Measurements from ENCODE around the gene CECR2.

Gene CECR2

GRCh38 chr22:17460895-17461294, 91.6 kb downstream of the CECR2 start:
- no peak for DNase-seq (ENCODE audit: low read depth)

GRCh38 chr22:17470880-17471500, 101.7 kb downstream of the CECR2 start:
- DNase-seq (ENCODE audit: low read depth) = no peak

- no peak for DNase-seq (ENCODE audit: low read depth)
Measured at GRCh38 chr22:17471886-17472535, 102.8 kb downstream of the CECR2 start.

- no peak for DNase-seq (ENCODE audit: low read depth)
Measured at GRCh38 chr22:17472932-17473331, 103.7 kb downstream of the CECR2 start.

- no peak for DNase-seq (ENCODE audit: low read depth)
Measured at GRCh38 chr22:17475318-17476230, 106.3 kb downstream of the CECR2 start.

- no peak for DNase-seq (ENCODE audit: low read depth)
Measured at GRCh38 chr22:17476838-17477237, 107.6 kb downstream of the CECR2 start.

- DNase-seq (ENCODE audit: low read depth) = no peak
Measured at GRCh38 chr22:17477391-17477833, 108.2 kb downstream of the CECR2 start.

- DNase-seq (ENCODE audit: low read depth) = no peak
Measured at GRCh38 chr22:17479135-17479534, 109.9 kb downstream of the CECR2 start.

GRCh38 chr22:17481424-17481823, 112.2 kb downstream of the CECR2 start:
- no peak for DNase-seq (ENCODE audit: low read depth)

- no peak for DNase-seq (ENCODE audit: low read depth)
Measured at GRCh38 chr22:17483688-17484372, 114.6 kb downstream of the CECR2 start.

GRCh38 chr22:17484608-17485007, 115.3 kb downstream of the CECR2 start:
- no peak for DNase-seq (ENCODE audit: low read depth)

GRCh38 chr22:17486313-17486712, 117.1 kb downstream of the CECR2 start:
- no peak for DNase-seq (ENCODE audit: low read depth)

GRCh38 chr22:17486719-17487118, 117.5 kb downstream of the CECR2 start:
- DNase-seq (ENCODE audit: low read depth) = no peak

GRCh38 chr22:17489101-17489500, 119.8 kb downstream of the CECR2 start:
- no peak for DNase-seq (ENCODE audit: low read depth)

GRCh38 chr22:17491090-17491640, 121.9 kb downstream of the CECR2 start:
- DNase-seq (ENCODE audit: low read depth) = no peak

GRCh38 chr22:17492247-17492646, 123.0 kb downstream of the CECR2 start:
- no peak for DNase-seq (ENCODE audit: low read depth)

GRCh38 chr22:17493419-17493981, 124.2 kb downstream of the CECR2 start:
- no peak for DNase-seq (ENCODE audit: low read depth)

GRCh38 chr22:17496841-17497240, 127.6 kb downstream of the CECR2 start:
- DNase-seq (ENCODE audit: low read depth) = no peak

- no peak for DNase-seq (ENCODE audit: low read depth)
Measured at GRCh38 chr22:17501679-17502285, 132.5 kb downstream of the CECR2 start.

GRCh38 chr22:17508110-17508509, 138.8 kb downstream of the CECR2 start:
- no peak for DNase-seq (ENCODE audit: low read depth)

- DNase-seq (ENCODE audit: low read depth) = no peak
Measured at GRCh38 chr22:17512960-17513359, 143.7 kb downstream of the CECR2 start.
